LoVo (cell line): Measurements from ENCODE around the gene SOCS1.
A peak's percentile ranks its signal among the peaks of the same experiment; 100 is the strongest.

ENCODE experiments used
- DNase-seq: peaks from one replicate; pipeline ENCODE4 v3.0.0-alpha.2; 2016; ENCODE audit warnings: low spot score

SOCS1 gene

GRCh38 chr16:11260596-11260966 is 4.6 kb upstream of the SOCS1 start:
- no peak for DNase-seq

GRCh38 chr16:11259655-11260595 is 3.9 kb upstream of the SOCS1 start:
- DNase-seq, result no peak

- DNase-seq, result no peak
These were observed 2.8 kb upstream of the SOCS1 start for GRCh38 chr16:11258553-11259492.

GRCh38 chr16:11257131-11257938 is 1.3 kb upstream of the SOCS1 start:
- peak; percentile 72 for DNase-seq

GRCh38 chr16:11256661-11257130 is 692 bp upstream of the SOCS1 start:
- DNase-seq, result peak; percentile 66

- no peak for DNase-seq
These were observed 879 bp downstream of the SOCS1 start for GRCh38 chr16:11254913-11255736.

GRCh38 chr16:11253995-11254912 is 1.8 kb downstream of the SOCS1 start:
- no peak for DNase-seq

- no peak for DNase-seq
These were observed 2.7 kb downstream of the SOCS1 start for GRCh38 chr16:11253009-11253994.

- no peak for DNase-seq
These were observed 3.5 kb downstream of the SOCS1 start for GRCh38 chr16:11252482-11252931.

- DNase-seq, result no peak
These were observed 4.2 kb downstream of the SOCS1 start for GRCh38 chr16:11251525-11252481.

- DNase-seq, result no peak
These were observed 5.0 kb downstream of the SOCS1 start for GRCh38 chr16:11250786-11251524.

- DNase-seq, result no peak
These were observed 5.8 kb downstream of the SOCS1 start for GRCh38 chr16:11250091-11250785.

GRCh38 chr16:11249233-11250061 is 6.6 kb downstream of the SOCS1 start:
- no peak for DNase-seq

GRCh38 chr16:11248133-11248532 is 7.9 kb downstream of the SOCS1 start:
- DNase-seq, result no peak

- DNase-seq, result no peak
These were observed 10.0 kb downstream of the SOCS1 start for GRCh38 chr16:11245988-11246387.
